Measurements from ENCODE around the gene PRSS35.

DNA sequence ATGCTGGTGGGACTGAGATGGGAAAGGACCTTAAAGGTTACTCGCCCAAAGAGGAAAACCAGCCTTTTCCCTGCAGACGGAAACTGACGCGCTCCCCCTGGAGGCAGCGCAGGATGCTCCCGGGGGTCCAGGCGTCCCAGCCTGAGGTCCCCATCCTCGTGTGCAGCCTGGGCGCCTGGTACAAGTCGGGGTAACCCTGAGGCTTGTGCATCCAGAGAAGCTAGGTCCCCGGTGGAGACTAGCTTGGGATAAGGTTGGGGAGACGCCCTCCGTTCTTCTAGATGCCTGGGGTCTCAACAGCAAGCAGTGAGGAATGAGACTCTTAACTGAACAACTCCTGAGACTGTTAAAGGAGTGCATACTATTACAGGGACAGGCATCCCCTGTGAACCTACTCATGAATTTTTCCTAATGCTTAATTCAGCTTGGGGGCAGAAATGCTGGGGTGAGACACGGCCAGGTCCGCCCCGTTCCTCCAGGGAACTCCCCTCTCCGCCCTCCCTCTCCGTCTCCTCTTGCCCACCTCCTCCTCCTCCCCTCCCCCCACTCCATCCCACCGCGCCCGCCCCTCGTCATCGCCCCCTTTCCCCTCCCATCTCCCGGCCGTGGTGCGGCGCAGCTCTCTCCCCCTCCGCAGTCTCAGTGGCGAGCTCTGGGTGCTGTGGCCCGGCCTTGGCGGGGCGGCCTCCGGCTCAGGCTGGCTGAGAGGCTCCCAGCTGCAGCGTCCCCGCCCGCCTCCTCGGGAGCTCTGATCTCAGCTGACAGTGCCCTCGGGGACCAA lies at the start of gene PRSS35:
- TF ChIP-seq, protein P1, sequence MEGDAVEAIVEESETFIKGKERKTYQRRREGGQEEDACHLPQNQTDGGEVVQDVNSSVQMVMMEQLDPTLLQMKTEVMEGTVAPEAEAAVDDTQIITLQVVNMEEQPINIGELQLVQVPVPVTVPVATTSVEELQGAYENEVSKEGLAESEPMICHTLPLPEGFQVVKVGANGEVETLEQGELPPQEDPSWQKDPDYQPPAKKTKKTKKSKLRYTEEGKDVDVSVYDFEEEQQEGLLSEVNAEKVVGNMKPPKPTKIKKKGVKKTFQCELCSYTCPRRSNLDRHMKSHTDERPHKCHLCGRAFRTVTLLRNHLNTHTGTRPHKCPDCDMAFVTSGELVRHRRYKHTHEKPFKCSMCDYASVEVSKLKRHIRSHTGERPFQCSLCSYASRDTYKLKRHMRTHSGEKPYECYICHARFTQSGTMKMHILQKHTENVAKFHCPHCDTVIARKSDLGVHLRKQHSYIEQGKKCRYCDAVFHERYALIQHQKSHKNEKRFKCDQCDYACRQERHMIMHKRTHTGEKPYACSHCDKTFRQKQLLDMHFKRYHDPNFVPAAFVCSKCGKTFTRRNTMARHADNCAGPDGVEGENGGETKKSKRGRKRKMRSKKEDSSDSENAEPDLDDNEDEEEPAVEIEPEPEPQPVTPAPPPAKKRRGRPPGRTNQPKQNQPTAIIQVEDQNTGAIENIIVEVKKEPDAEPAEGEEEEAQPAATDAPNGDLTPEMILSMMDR (IDR thresholded peaks at IDR 0.05): peak; percentile 92
- TF ChIP-seq POLR2AphosphoS5 (IDR thresholded peaks at IDR 0.05; ENCODE audit: low read depth, low read length): no peak
